Astrocyte of the spinal cord (primary cell): ENCODE results near the gene C3orf22.

ENCODE experiments used
- DNase-seq: peaks from one replicate; pipeline ENCODE4 v3.0.0; 2011; ENCODE audit warnings: low read depth, low spot score
- H3K4me3 ChIP-seq: 2 replicates; pipeline ENCODE4 v1.5.1; 2011; ENCODE audit warnings: low read depth, mild to moderate bottlenecking, low read length, moderate library complexity
- in situ Hi-C: cut with HindIII; loops from 2 replicates; pipeline ENCODE4 v1.10.0; 2017; ENCODE audit warnings: low sequenced_read_pairs
- TF ChIP-seq, protein P1 (sequence below): IDR thresholded peaks from 2 replicates; pipeline ENCODE4 v1.5.1; 2012; ENCODE audit warnings: low read depth, mild to moderate bottlenecking, low read length, inconsistent platforms

Gene C3orf22

DNA sequence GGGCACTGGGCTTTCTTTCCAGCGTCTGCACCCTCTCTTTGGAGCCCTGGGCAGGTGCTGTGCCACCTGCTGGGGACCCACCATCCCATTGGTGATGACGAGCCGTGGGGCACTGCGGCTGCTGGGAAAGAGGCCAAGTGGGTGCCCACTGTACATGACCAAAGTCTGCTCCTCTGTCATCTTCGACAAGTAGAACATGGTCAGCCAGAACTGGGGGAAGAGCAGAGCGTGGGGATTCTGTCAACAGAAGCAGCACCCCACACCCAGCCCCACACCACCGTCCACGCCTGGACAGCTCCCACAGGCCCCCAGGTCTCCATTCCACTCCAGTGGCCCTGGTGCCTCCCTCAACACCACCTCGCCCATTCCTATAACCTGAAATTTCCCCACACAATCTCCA lies 50.8 kb downstream of the C3orf22 start:
- in situ Hi-C loops, result no loop called here
- TF ChIP-seq, protein P1, sequence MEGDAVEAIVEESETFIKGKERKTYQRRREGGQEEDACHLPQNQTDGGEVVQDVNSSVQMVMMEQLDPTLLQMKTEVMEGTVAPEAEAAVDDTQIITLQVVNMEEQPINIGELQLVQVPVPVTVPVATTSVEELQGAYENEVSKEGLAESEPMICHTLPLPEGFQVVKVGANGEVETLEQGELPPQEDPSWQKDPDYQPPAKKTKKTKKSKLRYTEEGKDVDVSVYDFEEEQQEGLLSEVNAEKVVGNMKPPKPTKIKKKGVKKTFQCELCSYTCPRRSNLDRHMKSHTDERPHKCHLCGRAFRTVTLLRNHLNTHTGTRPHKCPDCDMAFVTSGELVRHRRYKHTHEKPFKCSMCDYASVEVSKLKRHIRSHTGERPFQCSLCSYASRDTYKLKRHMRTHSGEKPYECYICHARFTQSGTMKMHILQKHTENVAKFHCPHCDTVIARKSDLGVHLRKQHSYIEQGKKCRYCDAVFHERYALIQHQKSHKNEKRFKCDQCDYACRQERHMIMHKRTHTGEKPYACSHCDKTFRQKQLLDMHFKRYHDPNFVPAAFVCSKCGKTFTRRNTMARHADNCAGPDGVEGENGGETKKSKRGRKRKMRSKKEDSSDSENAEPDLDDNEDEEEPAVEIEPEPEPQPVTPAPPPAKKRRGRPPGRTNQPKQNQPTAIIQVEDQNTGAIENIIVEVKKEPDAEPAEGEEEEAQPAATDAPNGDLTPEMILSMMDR, result no peak
- no peak overlapping the region for H3K4me3 ChIP-seq
- DNase-seq, result no peak

DNA sequence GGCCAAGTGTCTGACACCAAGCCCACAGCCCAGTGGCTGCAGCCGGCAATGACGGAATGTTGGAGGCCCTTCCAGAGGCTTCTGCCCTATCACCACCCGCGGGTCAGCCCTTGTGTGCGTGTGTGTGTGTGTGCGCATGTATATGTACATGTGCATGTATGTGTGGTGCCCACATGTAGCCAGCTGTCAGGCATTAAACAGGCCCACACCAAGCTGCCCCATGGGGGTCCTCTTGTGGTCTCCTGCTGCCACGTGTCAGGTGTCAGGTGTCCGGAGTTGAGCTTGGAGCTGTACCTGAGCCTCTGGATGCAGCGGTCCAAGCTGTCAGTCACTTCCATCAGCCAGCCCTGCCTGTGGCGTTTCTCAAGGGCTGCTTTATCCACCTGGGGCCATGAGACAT lies 55.0 kb downstream of the C3orf22 start:
- TF ChIP-seq, protein P1, result no peak
- no peak overlapping the region for H3K4me3 ChIP-seq
- in situ Hi-C loops, result no loop called here
- DNase-seq, result no peak

DNA sequence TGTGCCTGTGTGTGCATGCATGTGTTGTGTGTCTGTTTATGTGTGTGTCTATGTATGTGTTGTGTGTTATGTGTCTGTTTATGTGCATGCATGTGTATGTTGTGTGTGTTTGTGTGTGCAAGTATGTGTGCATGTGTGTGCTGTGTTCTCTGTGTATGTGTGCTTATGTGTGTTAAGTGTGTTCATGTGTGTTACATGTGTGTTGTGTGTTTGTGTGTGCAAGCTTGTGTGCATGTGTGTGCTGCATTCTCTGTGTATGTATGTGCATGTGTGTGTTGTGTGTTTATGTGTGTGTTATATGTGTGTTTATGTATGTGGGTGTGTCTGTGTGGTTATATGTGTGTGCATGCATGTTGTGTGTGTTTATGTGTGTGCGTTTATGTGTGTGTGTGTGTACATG lies 56.1 kb downstream of the C3orf22 start:
- TF ChIP-seq, protein P1, result no peak
- H3K4me3 ChIP-seq, result no peak overlapping the region
- in situ Hi-C loops, result no loop called here
- no peak for DNase-seq

DNA sequence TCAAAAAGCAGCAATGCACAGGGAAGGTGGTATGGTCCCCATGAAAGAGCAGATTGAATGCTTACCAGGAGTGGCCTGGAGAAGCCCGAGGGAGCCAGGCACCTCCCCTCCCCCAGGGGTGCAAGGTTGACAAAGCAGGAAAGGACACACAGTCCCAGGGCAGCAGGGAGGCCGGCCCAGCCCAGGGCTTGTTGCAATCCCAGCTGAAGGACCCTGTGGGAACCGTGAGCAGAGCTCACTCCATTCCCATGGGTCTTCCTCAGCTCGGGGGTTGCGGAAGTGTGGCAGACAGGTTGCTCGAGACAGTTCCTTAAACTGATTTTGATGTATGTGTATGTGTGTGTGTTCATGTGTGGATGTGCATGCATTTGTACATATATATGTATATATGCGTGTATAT lies 57.0 kb downstream of the C3orf22 start:
- no peak overlapping the region for H3K4me3 ChIP-seq
- DNase-seq, result no peak
- in situ Hi-C loops, result no loop called here
- TF ChIP-seq, protein P1, result no peak

DNA sequence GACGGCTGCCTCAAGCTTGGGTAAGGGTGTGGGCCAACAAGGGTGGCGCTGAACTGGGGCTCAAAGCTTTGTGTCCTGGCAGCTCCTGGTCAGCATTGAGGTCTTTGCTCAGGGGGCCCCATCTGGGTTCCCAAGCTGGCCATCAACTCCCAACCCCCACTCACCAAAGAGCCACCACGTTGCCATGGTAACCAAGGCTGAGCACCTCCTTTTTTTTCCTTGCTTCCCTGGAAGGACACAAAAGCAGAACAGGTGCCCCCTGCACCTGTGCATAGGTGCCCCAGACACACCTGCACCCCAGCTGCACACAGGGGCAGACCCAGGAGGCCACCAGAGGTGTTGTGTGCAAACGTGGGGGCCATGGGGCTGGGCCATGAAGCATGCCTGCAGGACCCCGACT lies 57.7 kb downstream of the C3orf22 start:
- H3K4me3 ChIP-seq, result no peak overlapping the region
- TF ChIP-seq, protein P1, result no peak
- no peak for DNase-seq
- in situ Hi-C loops, result no loop called here

DNA sequence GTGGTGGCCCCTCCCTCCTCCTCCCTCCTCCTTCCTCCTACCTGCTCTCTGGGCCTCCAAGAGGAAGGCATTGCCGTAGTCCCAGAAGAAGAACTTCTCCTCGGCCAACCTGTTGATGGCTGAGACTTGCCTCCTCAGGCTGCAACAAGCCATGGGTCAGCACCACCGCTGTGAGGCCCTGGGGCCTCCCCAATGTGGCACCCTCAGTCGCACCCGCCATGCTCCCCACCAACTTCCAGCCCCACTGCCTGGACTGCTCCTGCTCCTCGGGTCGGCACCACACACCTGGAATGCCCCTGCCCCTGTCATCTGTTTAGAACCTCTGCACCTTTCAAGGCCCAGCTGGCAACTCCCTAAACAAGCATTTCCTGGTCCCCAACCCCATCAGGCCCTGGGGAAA lies 58.7 kb downstream of the C3orf22 start:
- in situ Hi-C loops, result no loop called here
- TF ChIP-seq, protein P1, result no peak
- DNase-seq, result no peak
- H3K4me3 ChIP-seq, result no peak overlapping the region
